ENCODE results near the gene PPP2R1B.
"Not testable (repeated sequence)": the region's sequence is repeated elsewhere in the genome, so short reads cannot be mapped to it uniquely, and the experiment has no call there.

PPP2R1B gene

GRCh38 chr11:111733611-111734088 lies 32.5 kb downstream of the PPP2R1B start:
- intact Hi-C loops (cut with DNase I), result loop anchor here (2.0 kb wide), 1 partner anchor 131 kb away; the partner anchor contains the start of gene SIK2
- peak in 19 of 42 donors; percentile 5 to 69 (median 36) for DNase-seq

GRCh38 chr11:111733016-111733415 lies 33.2 kb downstream of the PPP2R1B start:
- DNase-seq, result peak in 11 of 42 donors; percentile 15 to 70 (median 35)
- intact Hi-C loops (cut with DNase I), result loop anchor here (2.0 kb wide), 1 partner anchor 130 kb away; the partner anchor contains the start of gene SIK2

- peak in 2 of 42 donors; percentile 14 to 22 for DNase-seq
- intact Hi-C loops (cut with DNase I), result loop anchor here (2.0 kb wide), 1 partner anchor 129 kb away; the partner anchor contains the start of gene SIK2
Measured at GRCh38 chr11:111731821-111732220, 34.4 kb downstream of the PPP2R1B start.

DNA sequence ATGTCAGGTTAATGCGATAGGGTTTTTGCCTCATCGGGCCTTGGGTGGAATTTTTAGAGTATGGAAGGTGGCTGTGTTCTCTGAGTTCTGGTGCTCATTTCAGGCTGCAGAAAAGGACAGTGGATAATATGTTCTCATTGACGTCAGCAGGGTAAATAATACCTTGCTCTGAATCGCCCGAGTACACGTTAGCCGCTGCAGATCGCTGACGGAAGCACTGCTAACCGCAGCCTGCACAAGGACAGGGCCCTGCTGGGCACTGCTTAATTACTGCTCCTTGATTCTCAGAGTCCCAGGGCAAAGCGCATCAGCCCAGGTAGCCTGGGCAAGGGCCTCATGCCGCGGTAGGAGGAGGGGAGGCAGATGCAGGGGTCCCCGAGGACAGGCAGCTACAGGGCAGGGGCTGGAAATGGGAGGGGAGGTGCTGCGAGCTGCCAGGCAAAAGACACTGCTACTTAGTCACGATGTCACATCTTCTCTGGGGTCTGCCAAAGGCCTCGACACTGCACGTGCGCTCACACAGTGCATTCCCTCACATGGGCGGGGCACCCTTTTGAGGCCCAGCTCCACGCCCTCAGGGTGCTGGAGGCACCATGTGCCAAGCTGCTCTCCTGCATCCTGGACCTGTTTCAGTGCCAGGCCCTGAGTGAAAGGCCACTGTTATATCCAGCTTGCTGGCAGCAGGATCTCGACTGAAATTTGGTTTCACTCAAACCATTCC lies 35.2 kb downstream of the PPP2R1B start:
- intact Hi-C loops (cut with DNase I), result no loop called here
- peak in 27 of 42 donors; percentile 21 to 75 (median 55) for DNase-seq

DNA sequence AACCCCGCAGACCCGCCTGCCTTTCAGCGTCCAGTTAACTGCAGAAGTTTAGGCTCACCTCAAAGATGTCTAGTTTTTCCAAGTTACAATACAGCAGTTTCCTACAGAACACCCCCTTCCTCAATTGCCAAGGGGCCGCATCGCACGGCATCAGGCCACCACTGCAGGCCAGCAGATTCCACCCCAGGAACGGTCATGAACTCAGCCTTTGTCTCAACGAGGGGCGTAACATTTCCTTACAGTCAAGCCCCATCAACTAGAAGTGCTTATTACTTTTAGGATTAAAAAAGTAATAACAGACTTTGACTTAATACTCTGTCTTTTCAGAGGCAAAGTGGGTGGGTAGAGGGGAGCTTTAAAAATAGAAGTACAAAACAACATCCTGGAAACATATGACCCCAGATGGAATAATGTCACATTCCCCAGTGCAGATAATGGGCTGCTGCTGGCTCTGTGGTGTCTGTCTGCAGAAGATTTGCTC lies 36.3 kb downstream of the PPP2R1B start:
- intact Hi-C loops (cut with DNase I), result no loop called here

DNA sequence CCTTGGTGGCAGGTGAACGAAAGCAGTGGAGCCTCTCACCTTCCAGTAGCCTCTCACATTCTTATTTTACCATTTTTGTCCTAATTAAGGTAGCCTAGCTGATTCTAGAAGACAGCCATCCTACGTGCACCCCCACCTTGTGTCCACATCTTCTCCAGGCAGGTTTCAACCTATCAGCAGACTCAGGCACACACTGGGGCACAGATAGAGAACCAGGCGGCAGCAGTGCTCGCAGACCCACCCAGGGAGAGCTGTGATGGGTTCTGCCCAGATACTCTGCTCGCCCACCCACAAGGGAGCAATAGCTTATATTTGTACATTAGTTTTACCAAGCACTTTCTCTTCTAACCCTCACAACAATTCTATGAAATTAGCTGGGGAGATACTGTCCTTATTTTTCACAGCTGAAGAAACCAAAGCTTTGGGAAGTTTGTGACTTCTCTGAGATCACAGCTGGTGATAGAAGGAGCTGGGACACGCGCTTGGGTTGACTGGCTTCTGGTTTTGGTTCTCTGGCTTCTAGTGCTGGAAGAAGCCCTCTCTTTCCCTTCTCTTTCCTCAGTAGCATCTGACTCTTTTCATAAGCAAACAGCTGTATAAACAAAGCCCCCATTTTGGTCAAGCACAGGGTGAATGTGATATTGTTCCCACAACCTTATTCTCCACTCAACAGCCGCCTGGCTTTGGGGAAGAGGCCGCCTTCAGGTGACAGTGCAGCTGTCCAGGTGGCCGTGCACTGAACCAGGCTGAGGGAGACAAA lies 36.9 kb downstream of the PPP2R1B start:
- DNase-seq, result peak in 5 of 42 donors; percentile 17 to 50 (median 39)
- intact Hi-C loops (cut with DNase I), result no loop called here

More for the DNA sequence above, 36.3 kb downstream of the PPP2R1B start:
- peak in 7 of 42 donors; percentile 18 to 57 (median 40) for DNase-seq

GRCh38 chr11:111727431-111727830 lies 38.8 kb downstream of the PPP2R1B start:
- intact Hi-C loops (cut with DNase I), result no loop called here

GRCh38 chr11:111726301-111726713 lies 39.9 kb downstream of the PPP2R1B start:
- intact Hi-C loops (cut with DNase I), result no loop called here
- no peak for DNase-seq

More at GRCh38 chr11:111727431-111727830, 38.8 kb downstream of the PPP2R1B start:
- peak in 23 of 42 donors; percentile 20 to 82 (median 58) for DNase-seq

DNA sequence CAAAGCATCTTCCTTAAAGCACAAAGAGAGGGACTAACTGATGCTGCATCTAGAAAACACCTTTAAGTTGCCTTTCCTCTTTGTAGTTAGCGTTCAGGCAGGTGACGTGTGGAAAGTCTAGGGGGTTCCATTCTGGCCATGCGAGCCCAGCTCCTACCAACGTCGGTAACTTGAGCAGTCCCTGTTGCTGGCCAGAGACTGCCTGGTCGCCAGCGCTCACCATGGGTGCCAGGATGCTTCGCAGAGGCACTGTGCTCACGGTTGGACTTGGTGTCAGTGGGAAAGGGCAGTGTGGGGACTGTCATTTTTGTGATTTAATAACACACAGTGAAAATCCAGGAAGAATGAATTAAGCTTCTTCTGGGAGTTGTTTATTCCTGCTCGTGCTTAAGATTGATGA lies 40.6 kb downstream of the PPP2R1B start:
- DNase-seq, result no peak
- intact Hi-C loops (cut with DNase I), result no loop called here

DNA sequence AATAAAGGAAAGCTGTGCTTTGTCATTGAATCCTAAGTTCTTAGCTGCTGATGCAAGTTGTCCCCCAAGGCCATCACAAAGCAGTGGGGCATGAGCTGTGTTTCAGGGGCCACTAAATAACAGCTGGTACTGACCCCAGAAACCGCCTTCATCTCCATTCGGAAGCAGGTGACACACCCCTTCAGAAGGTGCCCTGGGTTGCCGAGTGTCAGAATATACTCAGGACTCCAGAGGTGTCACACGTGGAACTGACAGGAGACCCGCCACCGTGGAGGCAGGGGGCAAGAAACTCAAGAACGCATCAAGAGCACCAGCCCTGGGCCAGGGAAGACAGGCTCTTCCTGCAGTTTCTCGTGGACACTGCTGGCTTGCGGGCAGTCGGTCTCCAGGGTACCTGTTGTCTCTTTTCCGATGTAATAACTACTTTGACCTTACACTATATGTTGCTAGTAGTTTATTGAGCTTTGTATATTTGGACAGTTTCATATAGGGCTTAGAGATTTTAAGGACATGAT lies 41.5 kb downstream of the PPP2R1B start:
- intact Hi-C loops (cut with DNase I), result no loop called here

DNA sequence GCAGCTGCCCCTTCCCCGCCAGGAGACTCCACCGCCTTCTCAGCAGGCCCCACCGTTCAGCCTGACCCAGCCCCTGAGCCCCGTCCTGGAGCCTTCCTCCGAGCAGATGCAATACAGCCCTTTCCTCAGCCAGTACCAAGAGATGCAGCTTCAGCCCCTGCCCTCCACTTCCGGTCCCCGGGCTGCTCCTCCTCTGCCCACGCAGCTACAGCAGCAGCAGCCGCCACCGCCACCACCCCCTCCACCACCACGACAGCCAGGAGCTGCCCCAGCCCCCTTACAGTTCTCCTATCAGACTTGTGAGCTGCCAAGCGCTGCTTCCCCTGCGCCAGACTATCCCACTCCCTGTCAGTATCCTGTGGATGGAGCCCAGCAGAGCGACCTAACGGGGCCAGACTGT lies 42.6 kb downstream of the PPP2R1B start:
- intact Hi-C loops (cut with DNase I), result no loop called here
- DNase-seq, result peak in 11 of 42 donors; percentile 24 to 64 (median 47)

More for the DNA sequence above, 41.5 kb downstream of the PPP2R1B start:
- DNase-seq, result no peak

DNA sequence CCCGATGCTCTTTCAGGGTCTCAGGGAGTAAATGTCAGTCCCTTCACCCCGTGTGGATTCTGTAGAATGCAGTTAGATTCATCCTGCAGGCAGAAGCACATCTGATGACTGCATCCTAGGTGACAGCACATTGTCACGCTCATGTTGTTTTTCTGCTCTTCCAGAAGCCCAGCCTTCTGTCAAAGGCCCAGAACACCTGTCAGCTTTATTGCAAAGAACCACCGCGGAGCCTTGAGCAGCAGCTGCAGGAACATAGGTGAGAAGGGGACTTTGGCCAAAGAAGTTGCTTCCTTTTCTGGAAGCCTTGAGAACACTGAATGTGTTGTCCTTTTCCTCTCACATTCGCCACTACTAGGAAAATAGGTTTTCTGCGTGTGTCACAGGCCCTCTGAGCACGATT lies 43.7 kb downstream of the PPP2R1B start:
- intact Hi-C loops (cut with DNase I), result no loop called here
- peak in 5 of 42 donors; percentile 18 to 51 (median 40) for DNase-seq

DNA sequence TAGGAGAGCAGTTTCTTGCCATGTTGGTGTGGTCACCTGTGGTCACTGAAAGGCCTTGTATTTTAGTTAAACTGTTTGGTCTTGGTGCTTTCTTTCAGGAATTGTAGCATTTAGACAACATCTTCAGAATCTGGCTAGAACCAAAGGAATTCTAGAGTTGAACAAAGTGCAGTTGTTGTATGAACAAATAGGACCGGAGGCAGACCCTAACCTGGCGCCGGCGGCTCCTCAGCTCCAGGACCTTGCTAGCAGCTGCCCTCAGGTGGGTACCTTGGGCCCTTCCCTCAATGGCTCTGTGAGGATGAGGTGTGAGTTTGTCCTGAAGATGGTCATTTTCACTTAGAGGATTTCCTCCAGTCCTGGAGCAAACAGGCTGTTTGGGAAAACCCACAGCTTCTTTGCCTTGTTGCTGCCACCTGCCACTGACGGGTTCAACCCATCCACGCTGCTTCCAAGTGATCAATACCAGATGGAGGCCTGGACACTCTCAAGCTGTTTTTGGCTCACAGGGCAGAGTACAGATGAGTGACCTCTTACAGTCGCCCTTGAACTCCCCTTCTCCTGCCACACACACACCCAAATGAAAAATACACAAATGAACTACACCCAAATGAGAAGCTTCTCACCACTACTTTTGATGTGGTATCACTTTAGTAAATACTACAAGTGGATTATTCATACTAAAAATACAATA lies 45.2 kb downstream of the PPP2R1B start:
- no peak for DNase-seq
- intact Hi-C loops (cut with DNase I), result no loop called here

DNA sequence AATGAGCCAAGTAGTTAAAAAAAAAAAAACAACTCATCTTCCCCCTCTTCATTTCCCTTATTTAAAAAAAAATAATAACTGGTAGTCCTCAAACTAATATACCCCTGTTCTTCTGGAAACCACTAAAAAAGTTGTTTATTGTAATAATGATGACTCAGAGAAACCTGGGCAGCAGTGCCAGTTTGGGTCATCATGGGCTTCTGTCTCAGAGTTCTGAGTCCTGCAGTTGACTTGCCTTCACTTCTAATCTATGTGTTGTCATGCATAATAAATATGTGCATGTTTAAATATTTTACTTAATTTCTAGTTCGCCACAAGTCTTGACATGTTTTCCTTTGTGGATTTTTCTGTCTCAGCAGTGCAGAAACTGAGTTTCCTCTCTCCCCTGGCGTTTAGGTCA lies 46.8 kb downstream of the PPP2R1B start:
- intact Hi-C loops (cut with DNase I), result no loop called here
- no peak for DNase-seq

- intact Hi-C loops (cut with DNase I), result no loop called here
Measured at GRCh38 chr11:111718859-111719258, 47.3 kb downstream of the PPP2R1B start.

GRCh38 chr11:111718436-111718835 lies 47.8 kb downstream of the PPP2R1B start:
- intact Hi-C loops (cut with DNase I), result no loop called here
- peak in 12 of 42 donors; percentile 19 to 74 (median 46) for DNase-seq

More at GRCh38 chr11:111718859-111719258, 47.3 kb downstream of the PPP2R1B start:
- DNase-seq, result no peak

GRCh38 chr11:111717660-111718059 lies 48.5 kb downstream of the PPP2R1B start:
- DNase-seq; intact Hi-C loops (cut with DNase I): not testable (repeated sequence)

DNA sequence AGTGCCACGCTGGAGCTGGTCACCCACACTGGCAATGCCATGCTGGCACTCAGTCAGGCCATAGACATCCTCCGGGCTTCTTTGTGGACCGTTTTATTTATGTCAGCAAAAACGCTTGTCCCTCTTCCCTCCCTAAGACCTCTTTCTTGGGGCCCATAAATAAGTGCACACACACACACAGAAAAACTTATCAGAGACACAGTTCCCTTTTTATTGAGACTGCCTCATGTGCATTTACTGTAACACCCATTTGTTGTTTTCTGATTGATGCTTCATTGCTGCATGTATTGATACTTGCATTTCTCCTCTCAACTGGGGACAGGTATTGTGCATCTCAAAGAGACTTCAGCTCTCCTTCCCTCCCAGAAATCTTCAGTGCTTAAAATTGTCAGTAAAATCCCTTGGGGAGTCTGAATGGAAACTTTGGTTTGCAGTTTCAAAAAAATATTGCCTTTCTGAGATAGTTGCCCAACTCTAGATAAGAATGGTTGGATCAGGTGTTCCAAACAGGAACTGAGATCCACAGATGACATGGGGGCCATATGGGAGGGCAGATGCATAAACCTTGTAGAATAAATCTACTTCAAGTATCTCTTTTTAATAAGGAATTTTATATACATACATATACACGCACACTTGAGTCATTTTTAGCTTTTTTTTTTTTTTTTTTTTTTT lies 50.9 kb downstream of the PPP2R1B start:
- intact Hi-C loops (cut with DNase I), result no loop called here

More for the DNA sequence above, 50.9 kb downstream of the PPP2R1B start:
- DNase-seq, result no peak

Data from head of caudate nucleus (tissue), 42 donors.